ENCODE results near the gene ARFRP1.
A peak's percentile ranks its signal among the peaks of the same experiment; 100 is the strongest.
"Not testable (repeated sequence)": the region's sequence is repeated elsewhere in the genome, so short reads cannot be mapped to it uniquely, and the experiment has no call there.

ARFRP1 gene

GRCh38 chr20:63655249-63655648 lies 52.5 kb downstream of the ARFRP1 start:
- no peak for DNase-seq (ENCODE audit: low read depth)

- DNase-seq (ENCODE audit: low read depth), result no peak
Measured at GRCh38 chr20:63653974-63654668, 53.7 kb downstream of the ARFRP1 start.

GRCh38 chr20:63653041-63653973 lies 54.5 kb downstream of the ARFRP1 start, which contains the start of gene STMN3:
TSS of gene STMN3 (minus strand) at chr20:63653424. CDS start at chr20:63653345, 79 bp downstream.
- peak; percentile 94 for DNase-seq (ENCODE audit: low read depth)

GRCh38 chr20:63652192-63652980 lies 55.4 kb downstream of the ARFRP1 start:
- DNase-seq (ENCODE audit: low read depth), result no peak

- no peak for DNase-seq (ENCODE audit: low read depth)
Measured at GRCh38 chr20:63651942-63652191, 55.9 kb downstream of the ARFRP1 start.

- not testable (repeated sequence) for DNase-seq (ENCODE audit: low read depth)
Measured at GRCh38 chr20:63650486-63650885, 57.3 kb downstream of the ARFRP1 start.

GRCh38 chr20:63648895-63649589 lies 58.7 kb downstream of the ARFRP1 start:
- DNase-seq (ENCODE audit: low read depth), result no peak
